GM12891 (cell line): ENCODE measurements around the gene SPAG16.

ENCODE experiments used
- PAX5 ChIP-seq: IDR thresholded peaks from 2 replicates; pipeline ENCODE4 v1.6.1; 2011; ENCODE audit warnings: low read length, moderate library complexity, mild to moderate bottlenecking; ENCODE audit not compliant: insufficient read depth, severe bottlenecking
- POLR2A ChIP-seq: IDR thresholded peaks from 2 replicates; pipeline ENCODE4 v1.6.1; 2011; ENCODE audit warnings: low read depth, low read length, control low read depth
- POLR2AphosphoS5 ChIP-seq: IDR thresholded peaks from 2 replicates; pipeline ENCODE4 v1.6.1; 2011; ENCODE audit warnings: low read depth, low read length, control low read depth
- POU2F2 ChIP-seq: IDR thresholded peaks from 2 replicates; pipeline ENCODE4 v1.6.1; 2011; ENCODE audit warnings: low read depth, mild to moderate bottlenecking, control low read depth, low read length, moderate library complexity
- SPI1 ChIP-seq: IDR thresholded peaks from 2 replicates; pipeline ENCODE4 v1.6.1; 2011; ENCODE audit warnings: low read depth, low read length, control low read depth
- TAF1 ChIP-seq: IDR thresholded peaks from 2 replicates; pipeline ENCODE4 v1.6.1; 2011; ENCODE audit warnings: low read depth, low read length, control low read depth

DNA sequence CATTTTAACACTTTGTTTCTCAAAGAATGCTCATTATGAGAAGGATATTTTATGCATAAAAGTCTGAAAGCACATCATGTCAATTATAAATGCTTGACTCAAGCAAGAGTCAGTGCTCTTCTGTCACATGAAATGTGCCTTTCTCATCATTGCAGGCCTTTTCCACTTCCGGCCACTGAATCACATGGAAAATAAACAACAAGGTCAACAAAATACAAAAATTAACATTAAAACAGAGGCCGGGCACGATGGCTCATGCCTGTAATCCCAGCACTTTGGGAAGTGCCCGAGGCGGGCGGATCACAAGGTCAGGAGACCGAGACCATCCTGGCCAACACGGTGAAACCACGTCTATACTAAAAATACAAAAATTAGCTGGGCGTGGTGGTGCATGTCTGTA lies 480.6 kb downstream of the SPAG16 start:
- TF ChIP-seq POLR2A: no peak
- no peak for TF ChIP-seq POU2F2
- no peak for TF ChIP-seq TAF1
- no peak for TF ChIP-seq POLR2AphosphoS5
- TF ChIP-seq SPI1: no peak
- no peak for TF ChIP-seq PAX5
